OCI-LY1 (cell line): ENCODE measurements around the gene ZNRF1.

Source experiments
- H2AFZ ChIP-seq: fragments of 200-600 bp; sonication (generic), shearing (Covaris generic); 2 replicates; pipeline ENCODE4 v1.6.0; 2014; ENCODE audit warnings: antibody characterized with exemption, mild to moderate bottlenecking, low read length
- H3F3A ChIP-seq: fragments of 200-600 bp; sonication (generic), shearing (Covaris generic); 2 replicates; pipeline ENCODE4 v1.6.0; 2014; ENCODE audit warnings: mild to moderate bottlenecking, antibody characterized with exemption, low read length, moderate library complexity; ENCODE audit not compliant: insufficient read depth
- H3K27ac ChIP-seq: fragments of 200-600 bp; sonication (generic); 2 replicates; pipeline ENCODE4 v1.5.1; 2014; ENCODE audit warnings: low read length, mixed run types, mild to moderate bottlenecking, low read depth; ENCODE audit not compliant: poor library complexity, severe bottlenecking
- H3K27me3 ChIP-seq: fragments of 200-600 bp; sonication (generic); 2 replicates; pipeline ENCODE4 v1.6.0; 2014; ENCODE audit warnings: antibody characterized with exemption, mild to moderate bottlenecking, low read length, moderate library complexity; ENCODE audit not compliant: insufficient read depth
- H3K36me3 ChIP-seq: fragments of 200-600 bp; sonication (generic); 2 replicates; pipeline ENCODE4 v1.6.1; 2014; ENCODE audit warnings: mild to moderate bottlenecking, antibody characterized with exemption, low read length, moderate library complexity, mixed read lengths; ENCODE audit not compliant: insufficient read depth
- H3K4me1 ChIP-seq: fragments of 200-600 bp; sonication (generic); 2 replicates; pipeline ENCODE4 v1.5.1; 2014; ENCODE audit warnings: mild to moderate bottlenecking, low read length, moderate library complexity; ENCODE audit not compliant: insufficient read depth, severe bottlenecking
- H3K4me2 ChIP-seq: fragments of 200-600 bp; sonication (generic), shearing (Covaris generic); 2 replicates; pipeline ENCODE4 v1.6.1; 2014; ENCODE audit warnings: low read length
- H3K4me3 ChIP-seq: fragments of 200-600 bp; sonication (generic); 2 replicates; pipeline ENCODE4 v1.5.1; 2014; ENCODE audit warnings: low read length, low read depth, mild to moderate bottlenecking, mixed read lengths; ENCODE audit not compliant: poor library complexity, severe bottlenecking
- H3K79me2 ChIP-seq: fragments of 200-600 bp; shearing (Covaris generic); 2 replicates; pipeline ENCODE4 v1.6.1; 2016; ENCODE audit warnings: mixed run types, low read length, mixed read lengths; ENCODE audit not compliant: insufficient read depth
- H3K9ac ChIP-seq: fragments of 200-600 bp; sonication (generic), shearing (Covaris generic); 2 replicates; pipeline ENCODE4 v1.6.1; 2014; ENCODE audit warnings: mild to moderate bottlenecking, low read length, mixed read lengths
- H3K9me2 ChIP-seq: fragments of 200-600 bp; sonication (generic), shearing (Covaris generic); 2 replicates; pipeline ENCODE4 v1.6.1; 2014; ENCODE audit warnings: low read depth, mild to moderate bottlenecking, low read length, mixed read lengths
- H3K9me3 ChIP-seq: fragments of 200-600 bp; shearing (Covaris generic); 2 replicates; pipeline ENCODE4 v1.6.1; 2014; ENCODE audit warnings: low read length, mixed read lengths
- H4K20me1 ChIP-seq: fragments of 200-600 bp; sonication (generic), shearing (Covaris generic); 2 replicates; pipeline ENCODE4 v1.6.0; 2016; ENCODE audit warnings: mild to moderate bottlenecking, low read length; ENCODE audit not compliant: insufficient read depth
- CTCF ChIP-seq: fragments of 200-600 bp; sonication (generic), shearing (Covaris generic); IDR thresholded peaks from 2 replicates; pipeline ENCODE4 v1.5.1; 2017; ENCODE audit warnings: mild to moderate bottlenecking, antibody characterized with exemption, low read length, moderate library complexity, mixed read lengths
- EZH2 ChIP-seq: fragments of 200-600 bp; sonication (generic), shearing (Covaris generic); IDR thresholded peaks from 2 replicates; pipeline ENCODE4 v1.8.0; 2017; ENCODE audit warnings: borderline replicate concordance, mixed run types, mild to moderate bottlenecking, antibody characterized with exemption, low read length, moderate library complexity, mixed read lengths

ZNRF1 gene

GRCh38 chr16:75007443-75007842 lies 8.6 kb downstream of the ZNRF1 start:
- Histone ChIP-seq H3K4me3 (no peak overlapping the region), H3K9me2 (no peaks in the 10 kb centered on the region), H3K4me1 (no peaks in the 10 kb centered on the region), H3K27ac (no peak overlapping the region), H3F3A (no peaks in the 10 kb centered on the region), H2AFZ (no peak overlapping the region), H3K27me3 (peaks cover 5% of the 10 kb centered on the region; the same call in 1 of the 2 replicates), H3K36me3 (no peaks in the 10 kb centered on the region), H3K9ac (no peak overlapping the region), H3K4me2 (no peak overlapping the region), H3K9me3 (no peaks in the 10 kb centered on the region), H4K20me1 (no peaks in the 10 kb centered on the region), H3K79me2 (no peaks in the 10 kb centered on the region)
- TF ChIP-seq EZH2 (no peak), CTCF (no peak)

- Histone ChIP-seq H4K20me1 (no peaks in the 10 kb centered on the region), H3K27me3 (no peaks in the 10 kb centered on the region; the same call in 1 of the 2 replicates), H3K9me3 (no peaks in the 10 kb centered on the region), H3K9ac (no peak overlapping the region), H3K9me2 (no peaks in the 10 kb centered on the region), H3K27ac (no peak overlapping the region), H3K4me3 (no peak overlapping the region), H3K4me2 (no peak overlapping the region), H3K4me1 (no peaks in the 10 kb centered on the region), H2AFZ (no peak overlapping the region), H3K79me2 (no peaks in the 10 kb centered on the region), H3K36me3 (no peaks in the 10 kb centered on the region), H3F3A (no peaks in the 10 kb centered on the region)
- no peak for TF ChIP-seq CTCF
- TF ChIP-seq EZH2 = no peak
These were observed 11.6 kb downstream of the ZNRF1 start for GRCh38 chr16:75010427-75010826.

- H2AFZ ChIP-seq = no peak overlapping the region
- H3K27ac ChIP-seq = no peak overlapping the region
These were observed 12.9 kb downstream of the ZNRF1 start for GRCh38 chr16:75011634-75012307.

More at GRCh38 chr16:75011634-75012307, 12.9 kb downstream of the ZNRF1 start:
- no peaks in the 10 kb centered on the region for H4K20me1 ChIP-seq
- H3F3A ChIP-seq = no peaks in the 10 kb centered on the region
- H3K4me1 ChIP-seq = no peaks in the 10 kb centered on the region
- no peak overlapping the region for H3K4me2 ChIP-seq
- TF ChIP-seq EZH2 (no peak), CTCF (no peak)
- H3K9ac ChIP-seq = no peak overlapping the region
- H3K27me3 ChIP-seq = no peaks in the 10 kb centered on the region; the same call in 1 of the 2 replicates
- no peaks in the 10 kb centered on the region for H3K79me2 ChIP-seq
- H3K9me2 ChIP-seq = no peaks in the 10 kb centered on the region
- H3K9me3 ChIP-seq = no peaks in the 10 kb centered on the region
- H3K4me3 ChIP-seq = no peak overlapping the region
- no peaks in the 10 kb centered on the region for H3K36me3 ChIP-seq
